Adrenal gland (tissue), 12 donors: ENCODE results near the gene ESR2. TPM values are rescaled to one million over a fixed set of nuclear protein-coding genes. Genes with fewer than 3 reads are reported as not detected.

Source experiments
- DNase-seq, 7 donors: peaks; one replicate each; pipeline ENCODE4 v3.0.0-alpha.2; 2019 to 2020
- H3K27ac ChIP-seq, 5 donors: fragments of 200-600 bp; sonication (generic) in 4 of 5; 1 replicate in 3 of 5; 2 replicates in 2 of 5; pipeline versions ENCODE4 v1.5.1 to v1.8.0; 2016 to 2020; ENCODE audit warnings: mild to moderate bottlenecking in 1 of 5
- H3K27me3 ChIP-seq: fragments of 200-600 bp; 2 replicates; pipeline ENCODE4 v1.8.0; 2021
- H3K36me3 ChIP-seq, 2 donors: fragments of 200-600 bp; replicated peaks in 1 of 2; 1 replicate in 1 of 2; 2 replicates in 1 of 2; pipeline versions ENCODE4 v1.5.1 to v1.8.0; 2018 to 2022
- H3K4me1 ChIP-seq, 2 donors: fragments of 200-600 bp; replicated peaks in 1 of 2; 1 replicate in 1 of 2; 2 replicates in 1 of 2; pipeline versions ENCODE4 v1.5.1 to v1.8.0; 2018 to 2021
- H3K4me3 ChIP-seq, 4 donors: fragments of 200-600 bp; sonication (generic) in 3 of 4; one replicate each; pipeline ENCODE4 v1.5.1; 2016 to 2018
- H3K9me3 ChIP-seq, 3 donors: fragments of 200-600 bp; sonication (generic) in 1 of 3; replicated peaks in 1 of 3; 1 replicate in 2 of 3; 2 replicates in 1 of 3; pipeline versions ENCODE4 v1.5.1 to v1.8.0; 2016 to 2021
- POLR2A ChIP-seq, 2 donors: fragments of 450-650 bp; IDR thresholded peaks; one replicate each; pipeline ENCODE4 v1.6.1; 2017; ENCODE audit warnings: antibody characterized with exemption in 2 of 2, mild to moderate bottlenecking in 2 of 2, moderate library complexity in 1 of 2
- WGBS, 4 donors: extraction: QIAGEN DNeasy Blood & Tissue Kit in 2 of 4; methylation state at CpG; one replicate each; pipeline versions ENCODE4 v1.1.5 to v1.1.7; 2013 to 2017; 5-methylcytosine and 5-hydroxymethylcytosine counted together
- intact Hi-C, 2 donors: fragments of 100-400 bp; cut with DNase I; formaldehyde crosslinking; loops; one replicate each; pipeline versions ENCODE4 v1.14.1 to v1.15.0; 2022 to 2023
- polyA plus RNA-seq, 3 donors: library from polyadenylated mRNA; stranded (reverse); fragments of 200-250 nt in 2 of 3; fragments of 350-450 nt in 1 of 3; fragmentation: Illumina TruSeq in 1 of 3; extraction: RNeasy Lipid Tissue Mini Kit (QIAGEN cat#74804) in 1 of 3; gene quantifications; one replicate each; pipeline ENCODE4 v1.2.3, GENCODE V29; 2013 to 2014
- total RNA-seq, 9 donors: library from RNA; depleted of rRNA in 4 of 9; stranded (reverse); fragments of >200 nt in 4 of 9; fragments of 120-200 nt in 1 of 9; fragmentation: NEBNext Ultra II Directional in 1 of 9; extraction: Animal tissue kit (Norgen Biotek cat#: 25700) in 1 of 9; gene quantifications; one replicate each; pipeline versions ENCODE4 v1.1.0 to v1.2.4, GENCODE V29; 2013 to 2023
- TF ChIP-seq, protein P1 (sequence below), 6 experiments: fragments of 450-650 bp in 4 of 6; fragments of 200-600 bp in 2 of 6; sonication (generic) in 1 of 6; IDR thresholded peaks; 1 replicate in 5 of 6; 2 replicates in 1 of 6; pipeline versions ENCODE4 v1.5.1 to v1.8.0; 2016 to 2021; ENCODE audit warnings: antibody characterized with exemption in 6 of 6, mild to moderate bottlenecking in 2 of 6, moderate library complexity in 1 of 6
- donor health status: healthy with polysubstance abuse.
- donor health status: Bipolar disorder and iron deficiency.
- donor health status: DM: yes; HTN: yes; CAD: no.
- donor health status: DM: no; HTN: no; CAD: no.
- donor health status: DM: no; HTN: no; CAD: no.
- donor health status: DM: yes; HTN: yes; CAD: no.

Gene ESR2
- total and polyA plus RNA-seq, 12 donors = 3.0 to 36.0 (median 18.8) TPM

DNA sequence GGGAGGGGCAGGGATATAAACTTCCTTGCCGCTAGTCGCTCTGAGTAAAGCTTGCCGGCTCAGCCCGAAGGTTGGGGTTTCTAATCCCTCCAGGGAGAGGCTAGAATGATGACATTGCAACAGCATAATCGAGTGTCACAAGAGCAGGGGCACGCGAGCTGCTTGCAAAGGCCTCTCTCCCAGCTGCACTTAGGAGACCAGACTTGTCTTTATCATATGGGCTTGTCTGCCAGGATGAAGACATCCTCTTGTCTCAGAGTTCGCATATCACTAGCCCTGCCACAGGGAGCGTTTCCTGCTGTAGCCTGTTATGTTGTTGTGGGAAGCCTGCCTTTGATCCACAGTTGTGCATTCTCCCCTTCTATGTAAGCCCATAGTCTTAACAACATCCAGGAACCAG is 180.0 kb downstream of the ESR2 start:
- Histone ChIP-seq H3K36me3 (no peaks in the 10 kb centered on the region), H3K9me3 (no peaks in the 10 kb centered on the region), H3K27ac (no peak overlapping the region), H3K4me3 (no peak overlapping the region), H3K27me3 (no peaks in the 10 kb centered on the region), H3K4me1 (peaks cover 5 to 13% of the 10 kb centered on the region in 2 donors)
- peak in 2 of 7 donors; percentile 8 to 10 for DNase-seq
- no peak for TF ChIP-seq POLR2A (IDR thresholded peaks at IDR 0.05)
- TF ChIP-seq, protein P1, sequence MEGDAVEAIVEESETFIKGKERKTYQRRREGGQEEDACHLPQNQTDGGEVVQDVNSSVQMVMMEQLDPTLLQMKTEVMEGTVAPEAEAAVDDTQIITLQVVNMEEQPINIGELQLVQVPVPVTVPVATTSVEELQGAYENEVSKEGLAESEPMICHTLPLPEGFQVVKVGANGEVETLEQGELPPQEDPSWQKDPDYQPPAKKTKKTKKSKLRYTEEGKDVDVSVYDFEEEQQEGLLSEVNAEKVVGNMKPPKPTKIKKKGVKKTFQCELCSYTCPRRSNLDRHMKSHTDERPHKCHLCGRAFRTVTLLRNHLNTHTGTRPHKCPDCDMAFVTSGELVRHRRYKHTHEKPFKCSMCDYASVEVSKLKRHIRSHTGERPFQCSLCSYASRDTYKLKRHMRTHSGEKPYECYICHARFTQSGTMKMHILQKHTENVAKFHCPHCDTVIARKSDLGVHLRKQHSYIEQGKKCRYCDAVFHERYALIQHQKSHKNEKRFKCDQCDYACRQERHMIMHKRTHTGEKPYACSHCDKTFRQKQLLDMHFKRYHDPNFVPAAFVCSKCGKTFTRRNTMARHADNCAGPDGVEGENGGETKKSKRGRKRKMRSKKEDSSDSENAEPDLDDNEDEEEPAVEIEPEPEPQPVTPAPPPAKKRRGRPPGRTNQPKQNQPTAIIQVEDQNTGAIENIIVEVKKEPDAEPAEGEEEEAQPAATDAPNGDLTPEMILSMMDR (IDR thresholded peaks at IDR 0.05) = no peak
- intact Hi-C loops = no loop called here
- WGBS, 4 donors = 55 to 91% (median 74%) methylated on average over 6 to 9 of the region's 9 CpGs

DNA sequence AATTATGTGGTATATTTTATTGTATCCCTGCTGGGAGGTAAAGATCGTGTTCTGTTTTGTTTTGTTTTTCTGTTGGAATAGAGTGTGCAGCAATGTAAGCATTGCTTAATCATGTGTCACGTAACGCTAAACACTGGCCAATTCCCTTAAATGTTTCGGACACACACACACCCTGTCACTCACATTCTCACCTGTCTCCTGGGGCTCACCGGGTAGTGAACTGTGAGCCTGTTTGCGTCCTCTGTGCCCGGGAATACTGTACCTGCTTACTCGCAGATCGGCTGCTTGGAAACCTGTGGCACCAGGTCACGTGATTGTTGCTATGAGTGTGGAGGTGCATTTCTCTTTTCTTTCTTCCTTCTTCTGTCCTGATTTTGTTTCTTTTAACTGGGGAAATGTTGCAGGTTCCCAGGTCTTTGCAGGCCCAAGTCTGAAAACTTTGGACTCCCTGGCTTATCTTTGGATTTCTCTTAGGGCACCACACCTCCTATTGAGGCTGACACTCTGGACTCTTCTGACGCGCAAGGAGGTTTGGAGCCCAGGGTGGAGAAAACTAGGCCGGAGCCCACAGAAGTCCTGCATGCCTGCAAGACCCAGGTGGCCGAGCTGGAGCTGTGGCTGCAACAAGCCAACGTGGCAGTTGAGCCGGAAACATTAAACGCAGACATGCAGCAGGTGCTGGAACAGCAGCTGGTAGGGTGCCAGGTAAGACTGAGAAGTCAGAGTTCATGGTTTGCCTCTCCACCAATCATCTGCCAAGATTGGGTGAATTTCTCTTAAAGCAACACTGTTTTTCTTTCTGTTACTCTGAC is 181.1 kb downstream of the ESR2 start:
- Histone ChIP-seq H3K27me3 (no peaks in the 10 kb centered on the region), H3K27ac (no peak overlapping the region), H3K4me1 (peaks cover 5 to 13% of the 10 kb centered on the region in 2 donors), H3K9me3 (no peaks in the 10 kb centered on the region), H3K4me3 (no peak overlapping the region), H3K36me3 (no peaks in the 10 kb centered on the region)
- TF ChIP-seq, protein P1 (IDR thresholded peaks at IDR 0.05) = no peak
- no peak for TF ChIP-seq POLR2A (IDR thresholded peaks at IDR 0.05)
- intact Hi-C loops = no loop called here
- DNase-seq = peak in 2 of 7 donors; percentile 13 to 22
- 82 to 90% (median 86%) methylated on average over 17 of the region's 17 CpGs for WGBS, 4 donors

DNA sequence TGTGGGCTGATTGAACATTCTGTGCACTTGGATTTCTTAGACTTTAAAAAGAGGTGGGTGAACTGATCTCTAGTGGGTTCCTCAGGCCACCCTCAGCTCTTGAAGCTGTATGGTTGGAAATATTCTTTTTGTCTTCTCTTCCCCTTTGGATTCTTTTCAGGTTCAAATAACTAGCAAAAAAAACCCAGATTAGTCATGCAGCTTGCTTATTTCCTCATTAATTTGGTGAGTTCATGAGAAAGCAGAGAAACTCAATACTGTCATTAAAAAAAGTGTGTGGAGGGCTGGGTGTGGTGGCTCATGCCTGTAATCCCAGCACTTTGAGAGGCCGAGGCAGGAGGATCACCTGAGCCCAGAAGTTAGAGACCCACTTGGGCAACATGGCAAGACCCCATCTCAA is 183.4 kb downstream of the ESR2 start:
- H3K27me3 ChIP-seq = no peaks in the 10 kb centered on the region
- TF ChIP-seq, protein P1 (IDR thresholded peaks at IDR 0.05) = no peak
- TF ChIP-seq POLR2A (IDR thresholded peaks at IDR 0.05) = no peak
- intact Hi-C loops = no loop called here
- no peaks in the 10 kb centered on the region for H3K36me3 ChIP-seq
- no peak overlapping the region for H3K27ac ChIP-seq
- H3K4me3 ChIP-seq = no peak overlapping the region
- WGBS, 4 donors = 91 to 100% (median 95%) methylated on average over 1 of the region's 1 CpG
- peaks cover 5 to 13% of the 10 kb centered on the region in 2 donors for H3K4me1 ChIP-seq
- DNase-seq = no peak
- no peaks in the 10 kb centered on the region for H3K9me3 ChIP-seq

DNA sequence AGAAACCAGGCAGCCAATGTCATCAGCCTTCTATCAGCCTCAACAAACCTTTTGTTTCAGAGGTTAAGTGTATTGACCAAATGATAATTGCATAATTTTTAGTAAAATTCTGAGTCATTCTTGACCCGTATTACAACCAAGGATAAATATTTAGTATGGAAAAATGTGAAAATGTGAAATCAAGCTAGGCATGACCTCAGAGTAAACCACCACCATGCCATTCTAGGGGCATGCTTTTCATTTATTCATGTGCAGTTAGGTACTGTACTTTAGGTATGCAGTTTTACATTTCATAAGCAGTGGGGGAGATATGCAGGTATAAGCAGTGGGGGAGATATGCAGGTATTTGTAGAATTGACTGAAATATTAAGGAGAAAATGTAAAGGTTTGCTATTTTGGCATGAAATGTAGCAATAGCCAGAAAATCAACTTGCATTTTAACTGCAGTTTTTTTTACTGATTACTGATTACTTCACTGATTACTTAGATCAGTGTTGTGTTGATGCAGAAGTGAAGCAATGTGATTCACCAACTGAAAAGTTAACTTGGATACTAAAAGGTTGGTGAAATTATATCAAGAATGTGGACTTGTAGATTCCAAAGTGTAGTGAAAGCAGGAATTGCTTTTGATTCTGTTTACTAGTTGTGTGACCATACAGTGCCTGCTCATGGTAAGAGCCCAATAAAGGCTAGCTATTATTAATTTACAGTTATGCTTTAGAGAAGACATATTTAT is 184.2 kb downstream of the ESR2 start:
- WGBS, 4 donors = 36 to 58% (median 47%) methylated on average over 1 of the region's 1 CpG
- TF ChIP-seq POLR2A (IDR thresholded peaks at IDR 0.05) = no peak
- TF ChIP-seq, protein P1 (IDR thresholded peaks at IDR 0.05) = no peak
- Histone ChIP-seq H3K36me3 (no peaks in the 10 kb centered on the region), H3K4me1 (peaks cover 5 to 13% of the 10 kb centered on the region in 2 donors), H3K27me3 (no peaks in the 10 kb centered on the region), H3K27ac (peak overlapping the region in 2 of 5 donors; percentile 46 to 48), H3K9me3 (no peaks in the 10 kb centered on the region), H3K4me3 (no peak overlapping the region)
- no peak for DNase-seq
- intact Hi-C loops = no loop called here
